ENCODE data around the gene PRPH2.
"Not testable (repeated sequence)": the region's sequence is repeated elsewhere in the genome, so short reads cannot be mapped to it uniquely, and the experiment has no call there.

The PRPH2 gene

GRCh38 chr6:42674780-42675179 lies 47.6 kb downstream of the PRPH2 start:
- Histone ChIP-seq H3K9me3 (ENCODE audit: control insufficient read depth, low read length) (no peaks in the 10 kb centered on the region), H3K36me3 (ENCODE audit: control insufficient read depth, insufficient read depth, low read length) (peaks cover 86% of the 10 kb centered on the region)

GRCh38 chr6:42674368-42674767 lies 48.0 kb downstream of the PRPH2 start:
- H3K4me1 ChIP-seq (ENCODE audit: control insufficient read depth, insufficient read depth, low read length, poor library complexity, severe bottlenecking); H3K9me3 ChIP-seq (ENCODE audit: control insufficient read depth, low read length); H3K27ac ChIP-seq (ENCODE audit: low read depth, low read length, severe bottlenecking); H3K4me3 ChIP-seq (ENCODE audit: extremely low read depth, insufficient read depth, low read length, poor library complexity, severe bottlenecking): not testable (repeated sequence)
- WGBS, 2 experiments (ENCODE audit: insufficient coverage in 2 of 2): 89 to 94% methylated on average over 4 to 5 of the region's 6 CpGs
- H3K36me3 ChIP-seq (ENCODE audit: control insufficient read depth, insufficient read depth, low read length): peaks cover 86% of the 10 kb centered on the region

More at GRCh38 chr6:42674780-42675179, 47.6 kb downstream of the PRPH2 start:
- 89 to 94% methylated on average over 2 of the region's 3 CpGs for WGBS, 2 experiments (ENCODE audit: insufficient coverage in 2 of 2)
- Histone ChIP-seq H3K4me1 (ENCODE audit: control insufficient read depth, insufficient read depth, low read length, poor library complexity, severe bottlenecking) (no peaks in the 10 kb centered on the region), H3K4me3 (ENCODE audit: extremely low read depth, insufficient read depth, low read length, poor library complexity, severe bottlenecking) (no peak overlapping the region), H3K27ac (ENCODE audit: low read depth, low read length, severe bottlenecking) (no peak overlapping the region)

- Histone ChIP-seq H3K27ac (ENCODE audit: low read depth, low read length, severe bottlenecking) (no peak overlapping the region), H3K36me3 (ENCODE audit: control insufficient read depth, insufficient read depth, low read length) (peaks cover 70% of the 10 kb centered on the region), H3K9me3 (ENCODE audit: control insufficient read depth, low read length) (no peaks in the 10 kb centered on the region), H3K4me1 (ENCODE audit: control insufficient read depth, insufficient read depth, low read length, poor library complexity, severe bottlenecking) (no peaks in the 10 kb centered on the region), H3K4me3 (ENCODE audit: extremely low read depth, insufficient read depth, low read length, poor library complexity, severe bottlenecking) (no peak overlapping the region)
- no CpG with 5 or more reads among the region's 2 CpGs for WGBS, 2 experiments (ENCODE audit: insufficient coverage in 2 of 2)
Measured at GRCh38 chr6:42664718-42665117, 57.7 kb downstream of the PRPH2 start.

- H3K4me1 ChIP-seq (ENCODE audit: control insufficient read depth, insufficient read depth, low read length, poor library complexity, severe bottlenecking): no peaks in the 10 kb centered on the region
- no CpG with 5 or more reads among the region's 5 CpGs for WGBS, 2 experiments (ENCODE audit: insufficient coverage in 2 of 2)
- H3K4me3 ChIP-seq (ENCODE audit: extremely low read depth, insufficient read depth, low read length, poor library complexity, severe bottlenecking): no peak overlapping the region
- peaks cover 70% of the 10 kb centered on the region for H3K36me3 ChIP-seq (ENCODE audit: control insufficient read depth, insufficient read depth, low read length)
- H3K27ac ChIP-seq (ENCODE audit: low read depth, low read length, severe bottlenecking): no peak overlapping the region
- no peaks in the 10 kb centered on the region for H3K9me3 ChIP-seq (ENCODE audit: control insufficient read depth, low read length)
Measured at GRCh38 chr6:42661540-42662153, 60.8 kb downstream of the PRPH2 start.

- Histone ChIP-seq H3K36me3 (ENCODE audit: control insufficient read depth, insufficient read depth, low read length) (peaks cover 66% of the 10 kb centered on the region), H3K27ac (ENCODE audit: low read depth, low read length, severe bottlenecking) (no peak overlapping the region), H3K4me1 (ENCODE audit: control insufficient read depth, insufficient read depth, low read length, poor library complexity, severe bottlenecking) (no peaks in the 10 kb centered on the region), H3K4me3 (ENCODE audit: extremely low read depth, insufficient read depth, low read length, poor library complexity, severe bottlenecking) (no peak overlapping the region), H3K9me3 (ENCODE audit: control insufficient read depth, low read length) (no peaks in the 10 kb centered on the region)
- no CpG with 5 or more reads among the region's 1 CpG for WGBS, 2 experiments (ENCODE audit: insufficient coverage in 2 of 2)
Measured at GRCh38 chr6:42659806-42660205, 62.6 kb downstream of the PRPH2 start.

- Histone ChIP-seq H3K36me3 (ENCODE audit: control insufficient read depth, insufficient read depth, low read length) (peaks cover 63% of the 10 kb centered on the region), H3K4me3 (ENCODE audit: extremely low read depth, insufficient read depth, low read length, poor library complexity, severe bottlenecking) (no peak overlapping the region), H3K4me1 (ENCODE audit: control insufficient read depth, insufficient read depth, low read length, poor library complexity, severe bottlenecking) (no peaks in the 10 kb centered on the region), H3K9me3 (ENCODE audit: control insufficient read depth, low read length) (no peaks in the 10 kb centered on the region), H3K27ac (ENCODE audit: low read depth, low read length, severe bottlenecking) (no peak overlapping the region)
- WGBS, 2 experiments (ENCODE audit: insufficient coverage in 2 of 2): 90 to 94% methylated on average over 2 to 3 of the region's 5 CpGs
Measured at GRCh38 chr6:42653851-42654250, 68.5 kb downstream of the PRPH2 start.

- Histone ChIP-seq H3K4me1 (ENCODE audit: control insufficient read depth, insufficient read depth, low read length, poor library complexity, severe bottlenecking) (no peaks in the 10 kb centered on the region), H3K27ac (ENCODE audit: low read depth, low read length, severe bottlenecking) (no peak overlapping the region), H3K9me3 (ENCODE audit: control insufficient read depth, low read length) (no peaks in the 10 kb centered on the region), H3K36me3 (ENCODE audit: control insufficient read depth, insufficient read depth, low read length) (peaks cover 57% of the 10 kb centered on the region), H3K4me3 (ENCODE audit: extremely low read depth, insufficient read depth, low read length, poor library complexity, severe bottlenecking) (no peak overlapping the region)
- WGBS, 2 experiments (ENCODE audit: insufficient coverage in 2 of 2): 97% methylated on average over 3 of the region's 5 CpGs; no CpG with 5 or more reads in 1 of the 2 experiments
Measured at GRCh38 chr6:42652024-42652746, 70.2 kb downstream of the PRPH2 start.

All from mesodermal cell (in vitro differentiated cells).